Loucy (cell line): ENCODE measurements around the gene FAM219B.
A peak's percentile ranks its signal among the peaks of the same experiment; 100 is the strongest.

Source experiments
- H2AFZ ChIP-seq: fragments of 200-600 bp; sonication (generic); 2 replicates; pipeline ENCODE4 v1.6.0; 2016; ENCODE audit warnings: antibody characterized with exemption, mild to moderate bottlenecking, low read length, moderate library complexity
- H3F3A ChIP-seq: fragments of 200-600 bp; 2 replicates; pipeline ENCODE4 v1.6.0; 2016; ENCODE audit warnings: antibody characterized with exemption, low read depth, mild to moderate bottlenecking
- H3K27me3 ChIP-seq: fragments of 200-600 bp; sonication (generic); 2 replicates; pipeline ENCODE4 v1.6.1; 2014; ENCODE audit warnings: low read length, mild to moderate bottlenecking; ENCODE audit not compliant: insufficient read depth, poor library complexity, severe bottlenecking
- H3K36me3 ChIP-seq: fragments of 200-600 bp; sonication (generic); 2 replicates; pipeline ENCODE4 v1.6.1; 2016; ENCODE audit warnings: low read length; ENCODE audit not compliant: insufficient read depth
- H3K4me1 ChIP-seq: fragments of 200-600 bp; sonication (generic); 2 replicates; pipeline ENCODE4 v1.5.1; 2014; ENCODE audit warnings: low read length, mild to moderate bottlenecking; ENCODE audit not compliant: insufficient read depth, poor library complexity, severe bottlenecking
- H3K4me2 ChIP-seq: fragments of 200-600 bp; sonication (generic); 2 replicates; pipeline ENCODE4 v1.6.0; 2014; ENCODE audit warnings: antibody characterized with exemption, low read length, low read depth, mild to moderate bottlenecking; ENCODE audit not compliant: poor library complexity, severe bottlenecking
- H3K4me3 ChIP-seq: fragments of 200-600 bp; sonication (generic); 2 replicates; pipeline ENCODE4 v1.5.1; 2014; ENCODE audit warnings: low read length, mild to moderate bottlenecking, mixed read lengths; ENCODE audit not compliant: poor library complexity, severe bottlenecking
- H3K79me2 ChIP-seq: fragments of 200-600 bp; sonication (generic); 2 replicates; pipeline ENCODE4 v1.6.1; 2014; ENCODE audit warnings: low read length; ENCODE audit not compliant: insufficient read depth
- H3K9ac ChIP-seq: fragments of 200-600 bp; sonication (generic); 2 replicates; pipeline ENCODE4 v1.6.0; 2014; ENCODE audit warnings: mild to moderate bottlenecking, low read depth, low read length, moderate library complexity; ENCODE audit not compliant: poor library complexity, severe bottlenecking
- H3K9me2 ChIP-seq: fragments of 200-600 bp; sonication (generic); replicated peaks from 2 replicates; pipeline ENCODE4 v1.6.1; 2016; ENCODE audit warnings: low read depth, low read length, mixed read lengths
- H3K9me3 ChIP-seq: fragments of 200-600 bp; sonication (generic); 2 replicates; pipeline ENCODE4 v1.6.1; 2014; ENCODE audit warnings: mild to moderate bottlenecking, antibody characterized with exemption, low read length, low read depth; ENCODE audit not compliant: insufficient read depth
- H4K20me1 ChIP-seq: fragments of 200-600 bp; sonication (generic); 2 replicates; pipeline ENCODE4 v1.6.0; 2014; ENCODE audit warnings: antibody characterized with exemption, low read length, mild to moderate bottlenecking; ENCODE audit not compliant: insufficient read depth, poor library complexity, severe bottlenecking
- EZH2phosphoT487 ChIP-seq: fragments of 200-600 bp; IDR thresholded peaks from 2 replicates; pipeline ENCODE4 v1.6.1; 2018; ENCODE audit warnings: antibody characterized with exemption, mild to moderate bottlenecking, moderate library complexity, borderline replicate concordance
- TF ChIP-seq, protein P1 (sequence below): fragments of 200-600 bp; sonication (generic); conservative IDR thresholded peaks from 2 replicates; pipeline ENCODE4 v1.5.1; 2014; ENCODE audit warnings: mild to moderate bottlenecking, antibody characterized with exemption, low read length

Gene FAM219B

DNA sequence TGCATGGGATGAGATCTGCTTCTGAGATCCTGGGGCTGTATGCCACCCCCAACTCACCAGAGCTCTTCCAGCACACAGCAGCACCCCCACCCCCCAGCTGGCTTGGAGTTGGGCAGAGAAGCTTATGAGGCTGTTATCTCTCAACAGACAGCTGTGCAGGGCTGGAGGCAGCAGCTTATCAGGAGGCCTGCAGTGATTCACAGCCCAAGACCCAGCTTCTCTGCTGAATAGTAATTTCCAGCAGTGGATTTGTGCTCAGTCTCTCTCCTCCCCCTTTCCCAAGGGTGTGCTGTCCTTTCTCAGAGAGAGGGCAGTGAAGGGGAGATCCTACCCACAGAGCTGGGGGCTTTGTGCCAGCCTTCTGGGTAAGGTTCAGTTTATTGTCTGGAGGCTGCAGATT is 47.9 kb upstream of the FAM219B start:
- Histone ChIP-seq H3K9me2 (no peaks in the 10 kb centered on the region), H4K20me1 (no peaks in the 10 kb centered on the region), H3F3A (no peaks in the 10 kb centered on the region), H2AFZ (no peak overlapping the region), H3K4me2 (no peak overlapping the region), H3K79me2 (no peaks in the 10 kb centered on the region), H3K4me3 (no peak overlapping the region), H3K4me1 (no peaks in the 10 kb centered on the region), H3K9me3 (no peaks in the 10 kb centered on the region), H3K9ac (no peak overlapping the region), H3K27me3 (no peaks in the 10 kb centered on the region), H3K36me3 (no peaks in the 10 kb centered on the region)
- no peak for TF ChIP-seq EZH2phosphoT487
- TF ChIP-seq, protein P1, sequence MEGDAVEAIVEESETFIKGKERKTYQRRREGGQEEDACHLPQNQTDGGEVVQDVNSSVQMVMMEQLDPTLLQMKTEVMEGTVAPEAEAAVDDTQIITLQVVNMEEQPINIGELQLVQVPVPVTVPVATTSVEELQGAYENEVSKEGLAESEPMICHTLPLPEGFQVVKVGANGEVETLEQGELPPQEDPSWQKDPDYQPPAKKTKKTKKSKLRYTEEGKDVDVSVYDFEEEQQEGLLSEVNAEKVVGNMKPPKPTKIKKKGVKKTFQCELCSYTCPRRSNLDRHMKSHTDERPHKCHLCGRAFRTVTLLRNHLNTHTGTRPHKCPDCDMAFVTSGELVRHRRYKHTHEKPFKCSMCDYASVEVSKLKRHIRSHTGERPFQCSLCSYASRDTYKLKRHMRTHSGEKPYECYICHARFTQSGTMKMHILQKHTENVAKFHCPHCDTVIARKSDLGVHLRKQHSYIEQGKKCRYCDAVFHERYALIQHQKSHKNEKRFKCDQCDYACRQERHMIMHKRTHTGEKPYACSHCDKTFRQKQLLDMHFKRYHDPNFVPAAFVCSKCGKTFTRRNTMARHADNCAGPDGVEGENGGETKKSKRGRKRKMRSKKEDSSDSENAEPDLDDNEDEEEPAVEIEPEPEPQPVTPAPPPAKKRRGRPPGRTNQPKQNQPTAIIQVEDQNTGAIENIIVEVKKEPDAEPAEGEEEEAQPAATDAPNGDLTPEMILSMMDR: no peak

DNA sequence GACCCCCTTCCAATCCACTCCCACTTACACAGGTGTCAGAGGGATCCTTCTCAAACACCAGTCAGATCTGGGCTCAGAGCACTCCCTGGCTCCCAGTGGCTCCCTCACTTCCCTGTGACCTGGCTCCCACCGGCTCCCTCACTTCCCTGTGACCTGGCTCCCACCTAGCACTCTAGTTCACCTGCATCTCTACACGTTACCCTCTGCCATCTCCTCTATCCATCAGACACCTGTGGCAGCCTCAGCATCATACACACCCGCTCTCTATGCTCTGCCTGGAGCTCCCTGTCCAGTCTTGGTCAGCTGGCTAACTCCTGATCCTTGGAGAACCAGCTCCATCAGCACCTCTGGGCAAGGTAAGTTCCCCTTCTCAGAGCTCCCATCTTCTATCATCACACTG is 44.4 kb upstream of the FAM219B start:
- Histone ChIP-seq H3K36me3 (no peaks in the 10 kb centered on the region), H3K4me3 (no peak overlapping the region), H4K20me1 (no peaks in the 10 kb centered on the region), H2AFZ (no peak overlapping the region), H3F3A (no peaks in the 10 kb centered on the region), H3K9ac (no peak overlapping the region), H3K9me2 (no peaks in the 10 kb centered on the region), H3K27me3 (no peaks in the 10 kb centered on the region), H3K4me1 (no peaks in the 10 kb centered on the region), H3K79me2 (no peaks in the 10 kb centered on the region), H3K9me3 (no peaks in the 10 kb centered on the region), H3K4me2 (no peak overlapping the region)
- no peak for TF ChIP-seq EZH2phosphoT487
- TF ChIP-seq, protein P1: no peak

DNA sequence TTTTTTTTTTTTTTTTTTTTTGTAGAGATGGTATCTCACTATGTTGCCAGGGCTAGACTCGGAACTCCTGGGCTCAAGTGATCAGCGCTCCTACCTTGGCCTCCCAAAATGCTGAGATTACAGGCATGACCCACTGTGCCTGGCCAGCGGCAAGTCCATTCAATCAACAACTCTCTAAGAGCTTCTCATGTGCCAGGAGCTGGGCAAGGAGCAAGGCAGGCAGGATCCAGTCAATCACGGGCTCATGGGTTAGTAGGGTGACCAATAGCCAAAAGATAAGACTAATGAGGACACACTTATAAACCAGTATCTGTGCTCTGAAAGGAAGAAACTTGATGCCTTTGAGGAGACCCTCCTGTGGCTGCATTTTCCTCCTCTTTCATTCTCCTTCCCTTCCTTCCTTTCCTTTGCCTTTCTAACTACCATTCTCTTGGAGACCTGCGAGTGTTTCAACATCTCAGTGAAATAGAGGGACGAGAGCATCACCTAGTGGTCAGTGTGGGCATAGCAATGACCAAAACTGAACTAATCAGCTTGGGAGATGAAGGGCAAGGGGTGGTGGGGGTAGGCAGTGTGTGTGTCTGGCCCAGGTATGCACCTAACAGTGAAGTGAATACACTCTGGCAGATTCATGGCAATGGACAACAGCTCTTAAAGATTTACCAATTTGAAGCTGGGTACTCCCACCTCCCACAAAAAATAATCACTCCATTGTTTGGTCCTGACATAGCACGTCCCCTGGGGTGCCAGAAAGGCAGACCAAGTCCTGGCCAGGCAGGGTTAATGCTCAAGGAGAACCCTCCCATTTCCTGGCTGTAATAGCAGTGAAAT is 43.6 kb upstream of the FAM219B start:
- no peaks in the 10 kb centered on the region for H3K9me2 ChIP-seq
- no peaks in the 10 kb centered on the region for H3K27me3 ChIP-seq
- H3K79me2 ChIP-seq: no peaks in the 10 kb centered on the region
- no peaks in the 10 kb centered on the region for H3K36me3 ChIP-seq
- no peaks in the 10 kb centered on the region for H3K4me1 ChIP-seq
- H3K4me2 ChIP-seq: no peak overlapping the region
- TF ChIP-seq EZH2phosphoT487: no peak
- TF ChIP-seq, protein P1: peak; percentile 100
- H2AFZ ChIP-seq: no peak overlapping the region
- H3K9me3 ChIP-seq: no peaks in the 10 kb centered on the region
- H3F3A ChIP-seq: no peaks in the 10 kb centered on the region
- H4K20me1 ChIP-seq: no peaks in the 10 kb centered on the region
- no peak overlapping the region for H3K9ac ChIP-seq
- no peak overlapping the region for H3K4me3 ChIP-seq
